ES-I3 (cell line): Measurements from ENCODE around the gene RPS3A.
"Not testable (repeated sequence)": the region's sequence is repeated elsewhere in the genome, so short reads cannot be mapped to it uniquely, and the experiment has no call there.

ENCODE experiments used
- H3K36me3 ChIP-seq: 2 replicates; pipeline ENCODE4 v1.6.1; 2013; ENCODE audit warnings: mild to moderate bottlenecking, low read length, control low read depth, moderate library complexity; ENCODE audit not compliant: insufficient read depth
- H3K4me1 ChIP-seq: 2 replicates; pipeline ENCODE4 v1.6.1; 2013; ENCODE audit warnings: mild to moderate bottlenecking, control low read depth, low read length; ENCODE audit not compliant: insufficient read depth
- H3K9ac ChIP-seq: 2 replicates; pipeline ENCODE4 v1.6.1; 2013; ENCODE audit warnings: low read depth, mild to moderate bottlenecking, low read length, moderate library complexity
- H3K9me3 ChIP-seq: 2 replicates; pipeline ENCODE4 v1.6.1; 2013; ENCODE audit warnings: mild to moderate bottlenecking, low read length, moderate library complexity; ENCODE audit not compliant: control insufficient read depth, insufficient read depth

The RPS3A gene

DNA sequence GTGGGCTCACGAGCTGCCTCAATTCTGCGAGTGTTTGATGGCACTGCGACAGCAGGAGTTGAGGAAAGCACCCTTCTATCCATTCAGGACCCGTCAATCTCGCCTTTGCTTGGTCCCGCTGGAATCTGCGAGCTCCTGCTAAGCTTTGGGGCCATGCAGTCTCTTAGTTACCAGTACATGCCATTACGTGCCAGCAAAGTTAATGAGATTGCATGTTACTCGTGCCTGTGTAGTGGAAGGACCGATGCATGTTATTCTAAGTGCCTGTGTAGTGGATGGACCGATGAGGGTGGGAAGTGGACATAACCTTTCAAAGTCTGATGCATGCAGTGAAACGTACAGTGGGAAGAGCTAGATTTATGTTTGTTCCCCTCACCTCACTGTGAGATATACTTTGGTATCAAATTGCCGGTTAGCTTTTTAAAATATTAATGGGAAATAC, 569 bp downstream of the RPS3A start:
- Histone ChIP-seq H3K4me1 (no peaks in the 10 kb centered on the region), H3K9ac (peak overlapping the region; percentile 95), H3K9me3 (no peaks in the 10 kb centered on the region), H3K36me3 (peaks cover 32% of the 10 kb centered on the region)

DNA sequence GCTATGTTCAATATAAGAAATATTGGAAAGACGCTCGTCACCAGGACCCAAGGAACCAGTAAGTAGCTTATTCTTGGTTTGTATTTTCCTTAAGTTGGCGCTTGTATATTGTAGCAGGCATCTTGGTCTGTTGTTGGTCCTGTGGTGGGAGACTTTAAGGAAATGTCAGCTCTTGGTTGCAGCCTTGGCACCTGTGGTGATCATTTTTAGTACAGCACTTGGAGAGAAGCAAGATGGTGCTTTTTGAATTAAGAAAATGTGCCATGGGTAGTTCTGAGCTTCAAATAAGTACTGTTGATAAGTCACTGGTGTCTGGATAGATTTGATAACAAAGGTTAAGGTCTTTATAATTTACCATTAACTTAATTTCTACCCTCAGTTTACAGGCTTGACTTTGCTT, 1.1 kb downstream of the RPS3A start:
- Histone ChIP-seq H3K4me1 (no peaks in the 10 kb centered on the region), H3K9ac (peak overlapping the region; percentile 95), H3K9me3 (no peaks in the 10 kb centered on the region), H3K36me3 (peaks cover 32% of the 10 kb centered on the region)

DNA sequence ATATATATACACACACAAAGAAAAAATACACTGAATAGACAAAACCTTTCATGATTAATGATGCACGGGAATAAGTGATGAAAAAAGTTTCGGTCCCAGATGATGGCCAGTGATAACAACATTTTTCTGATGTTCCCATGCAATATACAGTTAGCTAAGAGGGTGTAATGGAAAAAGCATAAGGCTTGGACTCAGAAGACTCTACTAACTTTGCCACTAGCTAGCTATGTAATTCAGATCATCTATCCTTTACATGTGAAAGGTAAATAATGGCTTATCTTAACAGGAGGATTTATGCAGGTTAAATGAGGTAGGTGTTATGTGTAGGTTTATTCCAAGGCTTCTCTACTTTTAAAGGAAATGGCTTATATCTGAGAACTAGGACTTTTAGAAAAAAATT, 4.3 kb downstream of the RPS3A start:
- Histone ChIP-seq H3K36me3 (peaks cover 44% of the 10 kb centered on the region), H3K9ac (no peak overlapping the region), H3K9me3 (no peaks in the 10 kb centered on the region), H3K4me1 (no peaks in the 10 kb centered on the region)

DNA sequence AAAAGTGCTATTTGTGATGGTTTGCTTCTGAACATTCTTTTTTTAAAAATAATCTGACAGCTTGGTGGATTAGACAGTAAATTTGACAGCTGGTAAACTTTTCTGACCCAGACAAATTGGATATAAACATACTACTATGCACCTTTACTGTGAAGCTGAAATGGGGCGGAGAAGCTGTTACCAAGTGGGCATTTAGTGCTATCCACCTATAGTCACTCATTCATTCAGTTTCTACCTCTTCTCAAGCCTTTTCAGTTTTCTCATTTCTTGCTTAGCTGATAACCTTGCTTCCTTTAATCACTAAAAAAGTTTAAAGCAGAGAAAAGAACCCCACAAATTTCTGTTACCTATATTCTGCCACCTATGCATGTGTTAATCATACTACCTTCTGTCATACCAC, 5.2 kb downstream of the RPS3A start:
- H3K36me3 ChIP-seq = peaks cover 44% of the 10 kb centered on the region
- no peak overlapping the region for H3K9ac ChIP-seq
- no peaks in the 10 kb centered on the region for H3K9me3 ChIP-seq
- no peaks in the 10 kb centered on the region for H3K4me1 ChIP-seq

DNA sequence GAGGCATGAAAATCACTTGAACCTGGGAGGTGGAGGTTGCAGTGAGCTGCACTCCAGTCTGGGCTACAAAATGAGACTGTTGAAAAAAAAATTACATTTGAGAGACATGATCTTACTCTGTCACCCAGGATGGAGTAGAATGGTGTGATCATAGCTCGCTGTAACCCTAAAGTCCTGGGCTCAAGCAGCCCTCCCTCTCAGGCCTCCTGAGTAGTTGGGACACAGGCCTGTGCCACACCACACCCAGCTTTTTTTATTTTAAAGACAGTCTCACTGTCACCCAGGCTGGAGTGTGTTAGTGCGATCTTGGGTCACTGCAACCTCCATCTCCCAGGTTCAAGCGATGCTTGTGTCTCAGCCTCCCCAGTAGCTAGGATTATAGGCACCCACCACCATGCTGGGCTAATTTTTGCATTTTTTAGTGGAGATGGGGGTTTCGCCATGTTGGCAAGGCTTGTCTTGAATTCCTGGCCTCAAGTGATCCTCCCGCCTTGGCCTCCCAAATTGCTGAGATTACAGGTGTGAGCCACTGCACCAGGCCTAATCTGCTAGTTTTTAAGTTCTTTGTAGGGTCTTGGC, 6.1 kb downstream of the RPS3A start:
- H3K9ac ChIP-seq = no peak overlapping the region
- no peaks in the 10 kb centered on the region for H3K9me3 ChIP-seq
- H3K4me1 ChIP-seq = no peaks in the 10 kb centered on the region
- H3K36me3 ChIP-seq = peaks cover 46% of the 10 kb centered on the region

DNA sequence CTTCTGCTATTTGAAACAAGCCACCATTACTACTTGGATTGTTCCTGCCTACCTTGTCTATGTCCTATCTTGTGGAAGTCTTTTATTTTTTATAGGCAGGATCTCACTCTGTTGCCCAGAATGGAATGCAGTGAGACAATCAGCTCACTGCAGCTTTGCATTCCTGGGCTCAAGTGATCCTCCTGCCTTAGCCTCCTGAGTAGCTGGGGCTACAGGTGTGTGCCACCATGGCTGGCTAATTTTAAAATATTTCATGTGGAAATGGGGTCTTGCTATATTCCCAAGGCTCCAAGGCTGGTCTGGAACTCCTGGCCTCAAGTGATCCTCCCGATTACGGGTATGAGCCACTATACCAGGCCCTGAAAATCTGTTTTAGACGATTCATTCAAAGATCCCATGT, 7.6 kb downstream of the RPS3A start:
- Histone ChIP-seq H3K36me3 (peaks cover 37% of the 10 kb centered on the region), H3K4me1 (no peaks in the 10 kb centered on the region), H3K9ac (no peak overlapping the region), H3K9me3 (no peaks in the 10 kb centered on the region)

DNA sequence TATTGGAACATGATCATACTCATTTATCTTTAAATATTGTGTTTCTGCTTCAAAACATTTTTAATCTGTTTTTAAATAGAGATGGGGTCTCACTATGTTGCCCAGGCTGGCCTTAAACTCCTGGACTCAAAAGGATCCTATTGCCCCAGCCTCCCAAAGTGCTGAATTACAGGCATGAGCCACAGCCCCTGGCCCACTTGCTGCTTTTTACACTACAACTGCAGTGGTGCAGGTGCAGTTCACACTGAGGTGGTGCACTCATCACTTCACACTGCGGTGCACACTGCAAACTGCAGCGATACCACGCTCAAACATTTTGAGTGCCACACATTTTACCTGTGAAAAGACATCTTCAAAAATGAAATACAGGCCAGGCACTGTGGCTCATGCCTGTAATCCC, 10.8 kb downstream of the RPS3A start:
- H3K9me3 ChIP-seq = no peaks in the 10 kb centered on the region
- peaks cover 24% of the 10 kb centered on the region; the same call in 1 of the 2 replicates for H3K36me3 ChIP-seq
- no peak overlapping the region for H3K9ac ChIP-seq
- H3K4me1 ChIP-seq = no peaks in the 10 kb centered on the region

DNA sequence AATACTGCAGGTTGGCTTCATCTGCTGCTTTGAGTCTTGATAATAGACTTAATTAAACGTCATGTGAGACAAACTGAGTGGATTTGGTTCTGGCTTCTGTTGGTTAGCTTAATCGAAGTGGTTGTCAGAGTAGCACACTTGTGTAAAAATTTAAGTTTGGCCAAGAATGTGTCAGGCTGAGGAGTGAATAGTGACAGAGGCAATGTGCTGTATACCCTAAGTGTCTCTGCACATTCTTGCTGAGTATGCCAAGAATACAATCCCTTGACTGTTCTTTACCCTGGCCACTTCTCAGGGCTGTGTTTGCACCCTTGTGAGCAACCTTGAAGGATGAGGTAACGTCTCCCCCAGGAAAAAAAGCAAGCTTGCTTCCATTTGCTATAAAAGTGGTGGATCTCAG, 14.9 kb downstream of the RPS3A start:
- H3K9me3 ChIP-seq = no peaks in the 10 kb centered on the region
- peaks cover 12% of the 10 kb centered on the region; the same call in 1 of the 2 replicates for H3K36me3 ChIP-seq
- H3K9ac ChIP-seq = no peak overlapping the region
- no peaks in the 10 kb centered on the region for H3K4me1 ChIP-seq

DNA sequence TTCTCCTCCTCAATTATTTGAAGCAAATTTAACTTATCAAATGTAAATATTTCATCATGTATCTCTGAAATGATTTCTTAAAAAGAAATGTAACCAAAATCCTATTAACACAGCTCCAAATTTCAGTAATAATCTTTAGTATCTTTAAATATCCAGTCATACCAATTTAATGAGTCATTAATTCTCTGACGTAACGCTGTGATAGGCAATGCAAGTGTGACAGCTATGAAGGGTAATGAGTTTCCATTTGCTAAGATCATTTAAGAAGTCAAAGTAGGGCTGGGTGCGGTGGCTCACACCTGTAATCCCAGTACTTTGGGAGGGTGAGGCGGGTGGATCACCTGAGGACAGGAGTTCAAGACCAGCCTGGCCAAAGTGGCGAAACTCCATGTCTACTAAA, 15.6 kb downstream of the RPS3A start:
- Histone ChIP-seq H3K9me3 (no peaks in the 10 kb centered on the region), H3K4me1 (no peaks in the 10 kb centered on the region), H3K9ac (no peak overlapping the region), H3K36me3 (peaks cover 10% of the 10 kb centered on the region; the same call in 1 of the 2 replicates)

DNA sequence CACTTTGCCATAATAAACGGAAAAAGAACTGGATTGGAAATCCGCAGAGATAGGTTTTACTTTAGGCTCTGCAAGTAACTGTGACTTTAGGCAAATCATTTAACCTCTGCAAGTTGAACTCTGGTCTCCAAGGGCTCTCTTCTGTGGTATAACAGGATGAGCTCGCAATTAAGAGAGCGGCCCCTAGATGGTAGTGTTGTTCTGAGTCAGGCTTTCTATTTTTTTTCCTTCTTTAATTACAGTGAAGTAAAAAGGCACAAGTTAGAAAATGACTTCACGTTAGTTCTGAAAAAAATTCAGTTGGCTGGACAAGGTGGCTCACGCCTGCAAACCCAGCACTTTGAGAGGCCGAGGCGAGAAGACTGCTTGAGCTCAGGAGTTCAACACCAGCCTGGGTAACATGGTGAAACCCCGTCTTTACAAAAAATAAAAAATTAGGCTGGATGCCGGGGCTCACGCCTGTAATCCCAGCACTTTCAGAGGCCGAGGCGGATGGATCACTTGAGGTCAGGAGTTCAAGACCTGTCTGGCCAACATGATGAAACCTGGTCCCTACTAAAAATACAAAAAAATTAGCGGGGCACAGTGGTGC, 18.0 kb downstream of the RPS3A start:
- no peaks in the 10 kb centered on the region for H3K4me1 ChIP-seq
- H3K36me3 ChIP-seq = peaks cover 5% of the 10 kb centered on the region
- H3K9ac ChIP-seq = no peak overlapping the region
- no peaks in the 10 kb centered on the region for H3K9me3 ChIP-seq

DNA sequence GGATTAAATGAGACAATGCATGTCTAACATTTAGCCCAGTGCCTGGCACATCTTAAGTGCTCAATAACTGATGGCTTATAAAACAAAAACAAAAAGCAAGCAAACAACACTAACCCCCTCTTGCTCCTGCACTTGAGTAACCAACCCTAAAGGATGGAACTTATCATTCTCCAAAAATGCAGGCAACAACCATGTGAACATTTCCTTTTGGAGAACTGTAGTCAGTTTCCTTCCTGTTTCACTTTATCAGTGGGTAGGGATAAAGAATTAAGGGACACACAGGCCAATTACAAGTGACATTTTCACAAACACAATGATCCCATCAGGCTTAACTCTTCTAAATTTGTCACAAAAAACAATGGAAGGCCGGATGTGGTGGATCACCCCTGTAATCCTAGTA, 30.4 kb downstream of the RPS3A start:
- H3K4me1 ChIP-seq = no peaks in the 10 kb centered on the region
- no peak overlapping the region for H3K9ac ChIP-seq
- H3K36me3 ChIP-seq = peaks cover 15% of the 10 kb centered on the region
- no peaks in the 10 kb centered on the region for H3K9me3 ChIP-seq

DNA sequence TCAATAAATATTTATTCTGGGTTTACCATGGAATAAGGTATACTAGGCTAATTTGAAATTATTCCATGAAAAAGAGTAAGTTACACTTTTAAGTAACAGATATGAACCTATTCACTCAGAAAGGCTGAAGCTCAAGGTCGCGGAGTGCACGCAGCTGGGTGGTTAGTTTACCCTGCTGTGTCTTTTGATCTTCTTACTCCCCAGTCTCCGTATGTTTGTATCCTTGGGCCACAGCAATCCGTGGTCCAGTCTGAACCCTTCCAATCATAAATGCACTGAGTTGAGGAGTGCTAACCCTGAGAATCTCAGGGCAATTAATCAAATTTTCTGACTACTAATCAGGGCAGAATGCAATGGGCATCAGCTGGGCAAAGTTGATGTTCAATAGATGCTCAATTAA, 33.9 kb downstream of the RPS3A start:
- peaks cover 15% of the 10 kb centered on the region for H3K36me3 ChIP-seq
- no peak overlapping the region for H3K9ac ChIP-seq
- no peaks in the 10 kb centered on the region for H3K4me1 ChIP-seq
- H3K9me3 ChIP-seq = no peaks in the 10 kb centered on the region

DNA sequence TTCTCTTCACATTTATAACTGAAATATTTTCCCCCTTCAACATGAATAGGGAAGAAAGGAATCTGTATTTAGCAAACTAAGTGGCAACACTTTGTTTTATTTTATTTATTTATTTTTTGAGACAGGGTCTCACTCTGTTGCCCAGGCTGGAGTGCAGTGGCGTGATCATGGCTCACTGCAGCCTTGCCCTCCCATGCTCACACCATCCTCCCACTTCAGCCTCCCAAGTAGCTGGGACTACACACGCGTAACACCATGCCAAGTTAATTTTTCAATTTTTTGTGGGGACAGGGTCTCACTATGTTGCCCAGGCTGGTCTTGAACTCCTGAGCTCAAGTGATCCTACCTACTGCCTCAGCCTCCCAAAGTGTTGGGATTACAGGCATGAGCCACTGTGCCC, 36.6 kb downstream of the RPS3A start:
- not testable (repeated sequence) for H3K36me3 ChIP-seq, H3K4me1 ChIP-seq, H3K9me3 ChIP-seq, H3K9ac ChIP-seq

DNA sequence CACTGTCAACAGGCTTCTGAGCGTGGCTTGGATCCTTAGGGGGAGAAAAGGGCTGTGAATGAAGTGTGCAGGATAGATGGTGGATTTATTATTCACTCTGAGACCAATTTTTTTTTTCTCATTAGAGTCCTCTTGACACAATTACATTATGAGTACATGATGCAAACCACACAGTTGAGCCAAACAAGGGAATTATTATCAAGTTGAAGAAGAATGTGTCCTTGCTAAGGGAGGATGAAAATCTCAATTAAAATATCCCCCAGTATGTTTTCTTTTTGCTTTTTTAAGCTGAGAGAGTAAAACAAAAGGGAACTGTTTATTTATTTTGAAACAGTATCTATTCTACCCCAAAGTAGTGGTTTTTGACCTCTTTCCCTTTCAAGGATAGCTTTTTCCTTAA, 40.4 kb downstream of the RPS3A start:
- Histone ChIP-seq H3K4me1 (no peaks in the 10 kb centered on the region), H3K36me3 (peaks cover 12% of the 10 kb centered on the region; the same call in 1 of the 2 replicates), H3K9me3 (no peaks in the 10 kb centered on the region), H3K9ac (no peak overlapping the region)

DNA sequence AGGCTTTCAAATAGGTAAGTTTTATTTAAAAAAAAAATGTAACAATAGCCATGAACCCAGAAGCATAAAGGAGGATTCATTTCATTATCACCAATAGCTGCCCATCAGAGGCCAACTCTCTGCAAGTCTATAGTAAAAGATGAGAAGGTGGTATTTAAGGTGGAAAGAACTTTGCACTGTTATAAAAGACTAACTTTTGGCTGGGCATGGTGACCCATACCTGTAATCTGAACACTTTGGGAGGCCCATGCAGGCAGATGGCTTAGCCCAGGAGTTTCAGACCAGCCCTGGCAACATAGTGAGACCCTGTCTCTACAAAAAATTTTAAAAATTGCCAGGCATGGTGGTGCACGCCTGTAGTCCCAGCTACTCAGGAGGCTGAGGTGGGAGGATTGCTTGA, 43.3 kb downstream of the RPS3A start:
- H3K4me1 ChIP-seq = no peaks in the 10 kb centered on the region
- H3K36me3 ChIP-seq = peaks cover 12% of the 10 kb centered on the region; the same call in 1 of the 2 replicates

More for the DNA sequence above, 43.3 kb downstream of the RPS3A start:
- H3K9me3 ChIP-seq = no peaks in the 10 kb centered on the region
- no peak overlapping the region for H3K9ac ChIP-seq
